PC-9 (cell line): ENCODE measurements around the gene TECTB. TPM values are rescaled to one million over a fixed set of nuclear protein-coding genes. Genes with fewer than 3 reads are reported as not detected.

Source experiments
- BruUV-seq: library from RNA; stranded (reverse); fragments of 400-500 nt; replicated peaks from 2 replicates; lab custom pipeline; 2021; lab: Mats Ljungman, UMichigan
- CTCF ChIA-PET: fragments of 300-600 bp; sonication (Branson Sonifier 250); formaldehyde crosslinking; loops from one replicate; lab custom pipeline; 2022; ENCODE audit warnings: antibody characterized with exemption; lab: Charles Lee
- POLR2A ChIA-PET: fragments of 300-600 bp; sonication (Branson Sonifier 250); formaldehyde crosslinking; loops from one replicate; lab custom pipeline; 2022; ENCODE audit warnings: antibody characterized with exemption; ENCODE audit not compliant: unreplicated experiment; lab: Charles Lee
- DNase-seq, 2 experiments: peaks; one replicate each; pipeline versions ENCODE4 v3.0.0 to v3.0.0-alpha.2; 2015 to 2022; ENCODE audit warnings: mixed read lengths in 1 of 2
- H2AFZ ChIP-seq: fragments of 200-600 bp; sonication (generic); 2 replicates; pipeline ENCODE4 v1.8.1; 2017; ENCODE audit warnings: antibody characterized with exemption
- H3F3A ChIP-seq: fragments of 200-600 bp; sonication (generic); 2 replicates; pipeline ENCODE4 v1.8.1; 2017; ENCODE audit warnings: antibody characterized with exemption, mild to moderate bottlenecking, low read depth; ENCODE audit not compliant: insufficient read depth
- H3K27ac ChIP-seq: fragments of 200-600 bp; sonication (generic); 2 replicates; pipeline ENCODE4 v1.6.1; 2016; ENCODE audit warnings: mixed run types
- H3K27me3 ChIP-seq: fragments of 200-600 bp; sonication (generic); 2 replicates; pipeline ENCODE4 v1.6.1; 2016; ENCODE audit warnings: low read depth, mixed run types; ENCODE audit not compliant: insufficient read depth
- H3K36me3 ChIP-seq: fragments of 200-600 bp; sonication (generic); 2 replicates; pipeline ENCODE4 v1.6.1; 2016; ENCODE audit warnings: low read depth, mixed run types
- H3K4me1 ChIP-seq: fragments of 200-600 bp; sonication (generic); replicated peaks from 2 replicates; pipeline ENCODE4 v1.6.1; 2016; ENCODE audit warnings: mixed run types; ENCODE audit not compliant: insufficient read depth
- H3K4me2 ChIP-seq: fragments of 200-600 bp; sonication (generic); 2 replicates; pipeline ENCODE4 v1.6.1; 2017; ENCODE audit warnings: mixed run types
- H3K4me3 ChIP-seq: fragments of 200-600 bp; sonication (generic); 2 replicates; pipeline ENCODE4 v1.6.1; 2016; ENCODE audit warnings: mixed run types
- H3K79me2 ChIP-seq: fragments of 200-600 bp; sonication (generic); 2 replicates; pipeline ENCODE4 v1.6.1; 2017; ENCODE audit warnings: low read depth, mixed run types
- H3K9me2 ChIP-seq: fragments of 200-600 bp; sonication (generic); 2 replicates; pipeline ENCODE4 v1.8.1; 2017; ENCODE audit warnings: mild to moderate bottlenecking; ENCODE audit not compliant: insufficient read depth
- H3K9me3 ChIP-seq: fragments of 200-600 bp; sonication (generic); 2 replicates; pipeline ENCODE4 v1.8.1; 2016; ENCODE audit warnings: low read depth; ENCODE audit not compliant: insufficient read depth
- H4K20me1 ChIP-seq: fragments of 200-600 bp; sonication (generic); 2 replicates; pipeline ENCODE4 v1.8.1; 2017; ENCODE audit not compliant: insufficient read depth
- CTCF ChIP-seq: fragments of 200-600 bp; sonication (generic); conservative IDR thresholded peaks from 2 replicates; pipeline ENCODE4 v1.6.1; 2017; ENCODE audit warnings: mixed run types, antibody characterized with exemption, mild to moderate bottlenecking, moderate library complexity
- EZH2 ChIP-seq: fragments of 200-600 bp; sonication (generic); IDR thresholded peaks from 2 replicates; pipeline ENCODE4 v1.8.0; 2017; ENCODE audit warnings: antibody characterized with exemption, low read depth
- intact Hi-C: fragments of 100-400 bp; cut with micrococcal nuclease; formaldehyde crosslinking; loops from one replicate; pipeline ENCODE4 v1.10.0; 2022; ENCODE audit not compliant: unreplicated experiment
- total RNA-seq: library from RNA; stranded (reverse); gene quantifications from 2 replicates; pipeline ENCODE4 v1.2.3, GENCODE V29; 2021

The TECTB gene
- total RNA-seq, 1 experiment from 2014 or later, result not detected

- BruUV-seq, result no TSS peak
- Histone ChIP-seq H3K4me3 (no peak overlapping the region), H3K79me2 (no peaks in the 10 kb centered on the region), H3K27me3 (no peaks in the 10 kb centered on the region), H3K9me2 (no peaks in the 10 kb centered on the region), H4K20me1 (no peaks in the 10 kb centered on the region), H3F3A (no peaks in the 10 kb centered on the region), H3K4me2 (no peak overlapping the region), H3K36me3 (no peaks in the 10 kb centered on the region), H3K9me3 (no peaks in the 10 kb centered on the region), H2AFZ (no peak overlapping the region), H3K4me1 (no peaks in the 10 kb centered on the region), H3K27ac (no peak overlapping the region)
- CTCF ChIA-PET, result no interaction called here
- POLR2A ChIA-PET, result no interaction called here
- DNase-seq, result no peak
- intact Hi-C loops, result no loop called here
- TF ChIP-seq EZH2 (no peak), CTCF (no peak)
Observed at GRCh38 chr10:112265745-112266144, 17.5 kb upstream of the TECTB start.

GRCh38 chr10:112269266-112269665, 13.9 kb upstream of the TECTB start:
- H3K4me1 ChIP-seq, result no peaks in the 10 kb centered on the region
- BruUV-seq, result no TSS peak
- no peaks in the 10 kb centered on the region for H3K36me3 ChIP-seq
- no peak for DNase-seq
- H3F3A ChIP-seq, result no peaks in the 10 kb centered on the region
- H3K27me3 ChIP-seq, result no peaks in the 10 kb centered on the region
- ChIA-PET POLR2A (no interaction called here), CTCF (no interaction called here)
- H3K4me2 ChIP-seq, result no peak overlapping the region
- H3K9me3 ChIP-seq, result no peaks in the 10 kb centered on the region
- H3K9me2 ChIP-seq, result no peaks in the 10 kb centered on the region
- no peaks in the 10 kb centered on the region for H4K20me1 ChIP-seq
- intact Hi-C loops, result no loop called here
- no peak for TF ChIP-seq EZH2
- no peak for TF ChIP-seq CTCF
- H3K79me2 ChIP-seq, result no peaks in the 10 kb centered on the region
- H2AFZ ChIP-seq, result no peak overlapping the region
- H3K4me3 ChIP-seq, result no peak overlapping the region
- H3K27ac ChIP-seq, result no peak overlapping the region

GRCh38 chr10:112271982-112272381, 11.2 kb upstream of the TECTB start:
- CTCF ChIA-PET, result no interaction called here
- Histone ChIP-seq H3K4me2 (no peak overlapping the region), H4K20me1 (no peaks in the 10 kb centered on the region), H3K9me3 (no peaks in the 10 kb centered on the region), H3K27ac (no peak overlapping the region), H3K4me1 (no peaks in the 10 kb centered on the region), H3K4me3 (no peak overlapping the region), H3K9me2 (no peaks in the 10 kb centered on the region), H2AFZ (no peak overlapping the region), H3K27me3 (no peaks in the 10 kb centered on the region), H3K36me3 (no peaks in the 10 kb centered on the region), H3K79me2 (no peaks in the 10 kb centered on the region), H3F3A (no peaks in the 10 kb centered on the region)
- intact Hi-C loops, result no loop called here
- no peak for DNase-seq
- BruUV-seq, result no TSS peak
- POLR2A ChIA-PET, result no interaction called here
- TF ChIP-seq CTCF, result no peak
- no peak for TF ChIP-seq EZH2
